Measurements from ENCODE around the gene SEC16A.

- TF ChIP-seq CTCF (IDR thresholded peaks at IDR 0.05) (no peak), POLR2A (IDR thresholded peaks at IDR 0.05) (no peak)
Observed at GRCh38 chr9:136487672-136488071, 4.8 kb upstream of the SEC16A start.
